Activated B cell treated with CpG ODN at 0.5 μM for 24 hours (primary cell): ENCODE measurements around the gene CEP128. TPM values are rescaled to one million over a fixed set of nuclear protein-coding genes. Genes with fewer than 3 reads are reported as not detected.

ENCODE experiments used
- ATAC-seq: fragments of 200-7000 bp; cut with Tn5 transposase; one replicate; pipeline ENCODE4 v1.10.0; 2021; ENCODE audit warnings: low read depth, mild to moderate bottlenecking, moderate library complexity
- CTCF ChIA-PET: fragments of 350-600 bp; sonication (Branson Sonifier 250); formaldehyde crosslinking; loops from one replicate; lab custom pipeline; 2021; ENCODE audit warnings: antibody characterized with exemption; lab: Charles Lee
- POLR2A ChIA-PET: fragments of 350-600 bp; sonication (Branson Sonifier 250); formaldehyde crosslinking; loops from one replicate; lab custom pipeline; 2021; ENCODE audit warnings: antibody characterized with exemption; lab: Charles Lee
- DNase-seq: peaks from one replicate; pipeline ENCODE4 v3.0.0; 2022
- H3K27ac Mint-ChIP-seq: one replicate; pipeline ENCODE4 v1.8.0; 2020; ENCODE audit warnings: mixed read lengths
- H3K27me3 Mint-ChIP-seq: one replicate; pipeline ENCODE4 v1.8.0; 2021; ENCODE audit warnings: mixed read lengths
- H3K36me3 Mint-ChIP-seq: one replicate; pipeline ENCODE4 v1.8.0; 2021; ENCODE audit warnings: low read depth, mixed read lengths
- H3K4me1 Mint-ChIP-seq: one replicate; pipeline ENCODE4 v1.8.0; 2021; ENCODE audit warnings: mixed read lengths
- H3K4me3 Mint-ChIP-seq: one replicate; pipeline ENCODE4 v1.8.0; 2020; ENCODE audit warnings: mild to moderate bottlenecking, mixed read lengths
- H3K9me3 Mint-ChIP-seq: one replicate; pipeline ENCODE4 v1.8.0; 2020; ENCODE audit warnings: mixed read lengths
- intact Hi-C: fragments of 100-400 bp; cut with micrococcal nuclease; formaldehyde crosslinking; loops from one replicate; pipeline ENCODE4 v1.15.1; 2024
- total RNA-seq: library from RNA; stranded (reverse); gene quantifications from 2 replicates; pipeline ENCODE4 v1.2.3, GENCODE V29; 2022
- TF ChIP-seq, protein P1 (sequence below): fragments of 200-600 bp; IDR thresholded peaks from one replicate; pipeline ENCODE4 v1.8.0; 2022; ENCODE audit warnings: antibody characterized with exemption, mild to moderate bottlenecking

Gene CEP128
- total RNA-seq, 1 donor from 2014 or later, result 25.0 TPM

DNA sequence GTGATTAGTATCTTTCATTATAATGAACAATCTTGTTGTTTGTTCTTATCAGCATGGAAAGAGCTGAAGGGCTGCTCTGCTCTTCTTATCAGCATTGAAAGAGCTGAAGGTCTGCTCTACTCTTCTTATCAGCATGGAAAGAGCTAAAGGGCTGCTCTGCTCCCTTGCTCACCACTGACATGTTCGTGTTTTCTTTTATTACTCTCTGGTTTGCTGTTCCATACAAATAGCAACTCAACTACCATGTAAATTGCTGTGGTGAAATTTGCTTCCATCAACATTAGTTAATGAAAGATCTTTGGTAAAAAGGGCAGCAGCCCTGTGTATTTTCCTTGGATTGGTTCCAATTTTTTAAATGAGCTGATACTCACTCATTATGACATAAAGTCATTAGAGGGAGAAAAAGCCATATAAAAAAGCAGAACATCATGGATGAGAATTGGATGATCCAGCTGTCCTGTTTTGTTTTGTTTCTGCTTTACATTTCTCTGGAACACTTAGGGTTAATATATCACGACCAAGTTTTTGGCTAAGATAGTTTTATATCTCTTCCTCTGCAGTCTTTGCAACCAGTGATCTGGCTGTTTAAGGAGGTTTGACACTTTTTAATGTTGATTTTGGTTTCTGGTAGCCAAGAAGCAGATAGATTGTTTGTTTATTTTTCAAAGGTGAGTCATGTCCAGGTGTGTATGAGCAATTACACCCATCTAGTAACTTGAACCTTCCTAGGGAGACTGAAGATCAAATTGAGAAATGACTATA, 356.6 kb downstream of the CEP128 start:
- ChIA-PET POLR2A (no interaction called here), CTCF (interaction anchor here (0.8 kb wide), 1 partner anchor 18 kb away, joined by 3 read pairs; no protein-coding TSS in a partner anchor)
- Mint-ChIP-seq H3K4me3 (no peak overlapping the region), H3K36me3 (peaks cover under 1% of the 10 kb centered on the region), H3K27me3 (no peaks in the 10 kb centered on the region), H3K9me3 (peaks cover under 1% of the 10 kb centered on the region), H3K27ac (no peak overlapping the region), H3K4me1 (peaks cover 1% of the 10 kb centered on the region)
- ATAC-seq (no peak), DNase-seq (no peak)
- TF ChIP-seq, protein P1, sequence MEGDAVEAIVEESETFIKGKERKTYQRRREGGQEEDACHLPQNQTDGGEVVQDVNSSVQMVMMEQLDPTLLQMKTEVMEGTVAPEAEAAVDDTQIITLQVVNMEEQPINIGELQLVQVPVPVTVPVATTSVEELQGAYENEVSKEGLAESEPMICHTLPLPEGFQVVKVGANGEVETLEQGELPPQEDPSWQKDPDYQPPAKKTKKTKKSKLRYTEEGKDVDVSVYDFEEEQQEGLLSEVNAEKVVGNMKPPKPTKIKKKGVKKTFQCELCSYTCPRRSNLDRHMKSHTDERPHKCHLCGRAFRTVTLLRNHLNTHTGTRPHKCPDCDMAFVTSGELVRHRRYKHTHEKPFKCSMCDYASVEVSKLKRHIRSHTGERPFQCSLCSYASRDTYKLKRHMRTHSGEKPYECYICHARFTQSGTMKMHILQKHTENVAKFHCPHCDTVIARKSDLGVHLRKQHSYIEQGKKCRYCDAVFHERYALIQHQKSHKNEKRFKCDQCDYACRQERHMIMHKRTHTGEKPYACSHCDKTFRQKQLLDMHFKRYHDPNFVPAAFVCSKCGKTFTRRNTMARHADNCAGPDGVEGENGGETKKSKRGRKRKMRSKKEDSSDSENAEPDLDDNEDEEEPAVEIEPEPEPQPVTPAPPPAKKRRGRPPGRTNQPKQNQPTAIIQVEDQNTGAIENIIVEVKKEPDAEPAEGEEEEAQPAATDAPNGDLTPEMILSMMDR, result no peak
- intact Hi-C loops, result no loop called here

DNA sequence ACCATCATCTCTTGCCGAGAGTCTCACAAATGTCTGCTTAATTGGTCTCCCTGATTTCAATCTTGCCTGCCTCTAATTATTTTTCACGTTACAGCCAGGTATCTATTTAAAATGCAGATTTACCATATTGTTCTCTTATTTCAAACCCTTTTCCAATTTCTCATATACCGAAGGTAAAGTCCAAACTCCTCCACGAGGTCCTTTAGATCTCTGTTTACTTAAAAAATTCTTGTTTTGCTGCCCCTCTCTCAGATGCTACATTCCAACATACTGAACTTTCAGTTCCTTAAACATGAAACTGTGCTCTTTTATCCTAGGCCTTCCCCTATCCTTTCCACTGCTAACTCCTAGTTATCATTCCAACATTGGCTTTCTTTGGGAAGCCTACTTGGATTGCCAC, 363.9 kb downstream of the CEP128 start:
- H3K4me3 Mint-ChIP-seq, result no peak overlapping the region
- no peak for DNase-seq
- no peak overlapping the region for H3K27ac Mint-ChIP-seq
- H3K4me1 Mint-ChIP-seq, result no peaks in the 10 kb centered on the region
- H3K9me3 Mint-ChIP-seq, result no peaks in the 10 kb centered on the region
- TF ChIP-seq, protein P1, result no peak
- H3K36me3 Mint-ChIP-seq, result no peaks in the 10 kb centered on the region
- ChIA-PET CTCF (no interaction called here), POLR2A (no interaction called here)
- H3K27me3 Mint-ChIP-seq, result no peaks in the 10 kb centered on the region
- ATAC-seq, result no peak
- intact Hi-C loops, result no loop called here

DNA sequence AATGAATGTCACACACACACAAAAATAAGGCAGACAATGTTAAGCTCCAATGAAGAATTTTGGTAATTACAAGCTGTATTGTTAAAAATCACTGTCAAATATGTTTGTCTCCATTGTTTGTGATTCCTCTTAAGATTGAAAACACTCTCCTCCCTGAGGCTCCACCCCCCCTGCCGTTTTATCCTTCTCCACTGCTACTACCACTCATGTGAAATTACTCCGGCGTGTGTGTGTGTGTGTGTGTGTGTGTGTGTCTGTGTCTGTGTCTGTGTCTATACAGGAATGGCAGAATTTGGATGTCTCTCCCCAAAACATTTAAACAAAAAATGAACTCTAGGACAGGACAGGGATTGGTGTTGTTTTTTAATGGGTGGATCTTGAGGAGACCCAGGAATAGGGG, 365.1 kb downstream of the CEP128 start:
- CTCF ChIA-PET, result no interaction called here

DNA sequence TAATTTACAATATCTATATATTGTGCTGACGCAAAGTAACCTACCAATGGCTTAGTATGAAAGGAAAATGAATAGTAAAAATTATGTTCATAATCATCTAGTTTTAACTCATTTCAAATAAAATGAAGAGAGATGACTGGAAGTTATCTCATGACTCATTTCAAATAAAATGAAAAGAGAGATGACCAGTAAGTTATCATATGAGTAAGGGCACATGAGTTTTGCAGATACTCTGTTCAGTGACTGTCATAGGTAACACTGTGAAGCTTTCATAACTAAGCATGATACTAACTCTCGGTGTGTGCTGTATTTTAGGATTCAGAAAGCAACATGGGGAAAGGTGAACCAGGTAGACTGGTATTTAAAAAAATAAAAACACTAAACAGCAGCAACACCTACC, 365.8 kb downstream of the CEP128 start:
- CTCF ChIA-PET, result no interaction called here
- DNase-seq, result no peak
- H3K9me3 Mint-ChIP-seq, result no peaks in the 10 kb centered on the region

More for the DNA sequence above, 365.1 kb downstream of the CEP128 start:
- no peak for ATAC-seq
- no peaks in the 10 kb centered on the region for H3K27me3 Mint-ChIP-seq
- intact Hi-C loops, result no loop called here
- H3K4me3 Mint-ChIP-seq, result no peak overlapping the region
- no peaks in the 10 kb centered on the region for H3K4me1 Mint-ChIP-seq
- DNase-seq, result no peak
- no peaks in the 10 kb centered on the region for H3K9me3 Mint-ChIP-seq
- POLR2A ChIA-PET, result no interaction called here
- TF ChIP-seq, protein P1, result no peak
- no peak overlapping the region for H3K27ac Mint-ChIP-seq
- H3K36me3 Mint-ChIP-seq, result no peaks in the 10 kb centered on the region

DNA sequence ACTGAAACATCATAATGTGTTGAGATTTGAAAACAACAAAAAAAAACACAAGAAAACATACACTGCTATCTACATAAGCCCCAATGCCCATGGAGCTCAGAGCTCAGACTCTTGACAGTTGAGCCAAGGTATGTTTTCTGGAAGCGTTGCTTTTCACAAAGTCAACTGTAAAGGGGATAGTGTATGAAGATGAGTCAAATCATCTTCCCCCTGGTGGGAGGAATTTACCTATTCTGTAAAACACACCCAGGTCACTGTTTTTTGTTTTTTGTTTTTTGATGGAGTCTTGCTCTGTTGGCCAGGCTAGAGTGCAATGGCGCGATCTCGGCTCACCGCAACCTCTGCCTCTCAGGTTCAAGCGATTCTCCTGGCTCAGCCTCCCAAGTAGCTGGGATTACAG, 368.9 kb downstream of the CEP128 start:
- ChIA-PET POLR2A (no interaction called here), CTCF (no interaction called here)
- H3K36me3 Mint-ChIP-seq, result no peaks in the 10 kb centered on the region
- no peak overlapping the region for H3K4me3 Mint-ChIP-seq
- no peaks in the 10 kb centered on the region for H3K27me3 Mint-ChIP-seq
- H3K9me3 Mint-ChIP-seq, result no peaks in the 10 kb centered on the region
- H3K27ac Mint-ChIP-seq, result no peak overlapping the region
- no peaks in the 10 kb centered on the region for H3K4me1 Mint-ChIP-seq
- DNase-seq (no peak), ATAC-seq (no peak)
- TF ChIP-seq, protein P1, result no peak
- intact Hi-C loops, result no loop called here

More for the DNA sequence above, 365.8 kb downstream of the CEP128 start:
- POLR2A ChIA-PET, result no interaction called here
- Mint-ChIP-seq H3K4me1 (no peaks in the 10 kb centered on the region), H3K4me3 (no peak overlapping the region), H3K27me3 (no peaks in the 10 kb centered on the region), H3K36me3 (no peaks in the 10 kb centered on the region), H3K27ac (no peak overlapping the region)
- ATAC-seq, result no peak
- TF ChIP-seq, protein P1, result no peak
- intact Hi-C loops, result no loop called here
